IMR-90 (cell line): ENCODE data around the gene CACYBP. TPM values are rescaled to one million over a fixed set of nuclear protein-coding genes. Genes with fewer than 3 reads are reported as not detected.

ENCODE experiments used
- ATAC-seq: fragments of 200-7000 bp; cut with Tn5 transposase; 2 replicates; pipeline ENCODE4 v1.9.1; 2020; ENCODE audit warnings: low read depth, mild to moderate bottlenecking, moderate library complexity
- BruUV-seq: library from RNA; stranded (reverse); fragments of 400-500 nt; replicated peaks from 2 replicates; lab custom pipeline; 2021; lab: Mats Ljungman, UMichigan
- CTCF ChIA-PET: fragments of 300-600 bp; formaldehyde crosslinking; extraction: SDS; loops from one replicate; lab custom pipeline; 2021; ENCODE audit warnings: antibody characterized with exemption; lab: Yijun Ruan, JAX
- POLR2A ChIA-PET: fragments of 300-600 bp; sonication (Branson Sonifier 250); formaldehyde crosslinking; loops from one replicate; lab custom pipeline; 2022; ENCODE audit warnings: antibody characterized with exemption; ENCODE audit not compliant: unreplicated experiment; lab: Charles Lee
- DNase-seq: peaks from one replicate; pipeline ENCODE4 v3.0.0; 2013
- H2AFZ ChIP-seq: replicated peaks from 2 replicates; pipeline ENCODE3; 2013; ENCODE audit warnings: low read length, mild to moderate bottlenecking; ENCODE audit not compliant: poor library complexity
- H2AK5ac ChIP-seq: 2 replicates; pipeline ENCODE4 v1.6.1; 2013; ENCODE audit warnings: low read depth, low read length, inconsistent platforms
- H2AK9ac ChIP-seq: replicated peaks from 2 replicates; pipeline ENCODE3; 2013; ENCODE audit warnings: mild to moderate bottlenecking, low read depth, low read length, moderate library complexity; ENCODE audit not compliant: poor library complexity
- H2BK120ac ChIP-seq: 2 replicates; pipeline ENCODE4 v1.6.1; 2013; ENCODE audit warnings: low read depth, low read length, inconsistent platforms
- H2BK15ac ChIP-seq: 3 replicates; pipeline ENCODE4 v1.6.1; 2013; ENCODE audit warnings: low read depth, low read length, inconsistent platforms
- H2BK20ac ChIP-seq: 2 replicates; pipeline ENCODE4 v1.6.1; 2013; ENCODE audit warnings: low read depth, mild to moderate bottlenecking, inconsistent platforms, low read length, moderate library complexity
- H2BK5ac ChIP-seq: 2 replicates; pipeline ENCODE4 v1.6.1; 2013; ENCODE audit warnings: mild to moderate bottlenecking, low read depth, low read length, inconsistent platforms; ENCODE audit not compliant: poor library complexity, severe bottlenecking
- H3K14ac ChIP-seq: replicated peaks from 2 replicates; pipeline ENCODE4 v1.6.1; 2013; ENCODE audit warnings: low read depth, low read length, inconsistent platforms
- H3K18ac ChIP-seq: 2 replicates; pipeline ENCODE4 v1.6.1; 2013; ENCODE audit warnings: low read depth, low read length, control low read depth
- H3K23ac ChIP-seq: 2 replicates; pipeline ENCODE4 v1.6.1; 2013; ENCODE audit warnings: low read depth, low read length, inconsistent platforms
- H3K27ac ChIP-seq: 2 replicates; pipeline ENCODE4 v1.5.1; 2013; ENCODE audit warnings: mild to moderate bottlenecking, control low read depth, low read length; ENCODE audit not compliant: insufficient read depth
- H3K27me3 ChIP-seq: 2 replicates; pipeline ENCODE4 v1.6.1; 2013; ENCODE audit warnings: low read length; ENCODE audit not compliant: control insufficient read depth, insufficient read depth
- H3K36me3 ChIP-seq: 2 replicates; pipeline ENCODE4 v1.6.1; 2013; ENCODE audit warnings: low read length, mixed read lengths; ENCODE audit not compliant: control insufficient read depth, insufficient read depth
- H3K4ac ChIP-seq: 2 replicates; pipeline ENCODE4 v1.6.1; 2013; ENCODE audit warnings: low read depth, low read length, inconsistent platforms
- H3K4me1 ChIP-seq: 2 replicates; pipeline ENCODE4 v1.6.1; 2013; ENCODE audit warnings: low read length, mixed read lengths; ENCODE audit not compliant: control insufficient read depth, insufficient read depth
- H3K4me2 ChIP-seq: 2 replicates; pipeline ENCODE4 v1.6.1; 2013; ENCODE audit warnings: low read depth, mild to moderate bottlenecking, control low read depth, low read length, moderate library complexity
- H3K4me3 ChIP-seq: 2 replicates; pipeline ENCODE4 v1.5.1; 2013; ENCODE audit warnings: low read depth, mild to moderate bottlenecking, control low read depth, low read length, moderate library complexity; ENCODE audit not compliant: insufficient read depth
- H3K56ac ChIP-seq: 2 replicates; pipeline ENCODE4 v1.6.1; 2013; ENCODE audit warnings: low read length, inconsistent platforms; ENCODE audit not compliant: insufficient read depth; ENCODE audit errors: extremely low read depth
- H3K79me1 ChIP-seq, 2 experiments: 2 replicates each; pipeline ENCODE4 v1.6.1; 2013; ENCODE audit warnings: low read length in 2 of 2, inconsistent platforms in 1 of 2, low read depth in 1 of 2
- H3K9ac ChIP-seq: 2 replicates; pipeline ENCODE4 v1.6.1; 2013; ENCODE audit warnings: low read depth, low read length, control low read depth
- H3K9me1 ChIP-seq: 2 replicates; pipeline ENCODE4 v1.6.1; 2013; ENCODE audit warnings: low read length, inconsistent platforms; ENCODE audit not compliant: insufficient read depth
- H3K9me3 ChIP-seq: 2 replicates; pipeline ENCODE4 v1.6.1; 2013; ENCODE audit warnings: low read length; ENCODE audit not compliant: control insufficient read depth, insufficient read depth
- H4K20me1 ChIP-seq: 2 replicates; pipeline ENCODE4 v1.6.1; 2013; ENCODE audit warnings: low read length, inconsistent platforms; ENCODE audit not compliant: insufficient read depth
- H4K5ac ChIP-seq: 2 replicates; pipeline ENCODE4 v1.6.1; 2013; ENCODE audit warnings: mild to moderate bottlenecking, low read depth, low read length, control low read depth
- H4K8ac ChIP-seq, 2 experiments: 2 replicates each; pipeline ENCODE4 v1.6.1; 2013; ENCODE audit warnings: low read depth in 2 of 2, low read length in 2 of 2, control low read depth in 1 of 2, inconsistent platforms in 1 of 2
- H4K91ac ChIP-seq: 2 replicates; pipeline ENCODE4 v1.6.1; 2013; ENCODE audit warnings: low read depth, low read length, inconsistent platforms; ENCODE audit not compliant: insufficient read depth
- BHLHE40 ChIP-seq: fragments of 150-350 bp; IDR thresholded peaks from 2 replicates; pipeline ENCODE4 v1.6.1; 2016; ENCODE audit warnings: mild to moderate bottlenecking, low read depth, low read length
- CEBPB ChIP-seq: IDR thresholded peaks from 2 replicates; pipeline ENCODE4 v1.6.1; 2012; ENCODE audit warnings: low read depth, low read length, improper control_type of control experiment
- CTCF ChIP-seq: conservative IDR thresholded peaks from 2 replicates; pipeline ENCODE4 v1.5.1; 2012; ENCODE audit warnings: mild to moderate bottlenecking, low read depth, low read length, improper control_type of control experiment
- FOS ChIP-seq: fragments of 150-350 bp; IDR thresholded peaks from 2 replicates; pipeline ENCODE4 v1.6.1; 2016; ENCODE audit warnings: low read depth, low read length
- MAZ ChIP-seq: IDR thresholded peaks from 2 replicates; pipeline ENCODE4 v1.6.1; 2012; ENCODE audit warnings: low read depth, mild to moderate bottlenecking, low read length, improper control_type of control experiment, moderate library complexity, borderline replicate concordance
- NFE2L2 ChIP-seq: fragments of 150-350 bp; IDR thresholded peaks from 2 replicates; pipeline ENCODE4 v1.6.1; 2016; ENCODE audit warnings: low read depth, mild to moderate bottlenecking, low read length
- RAD21 ChIP-seq: IDR thresholded peaks from 2 replicates; pipeline ENCODE4 v1.6.1; 2012; ENCODE audit warnings: low read length, improper control_type of control experiment
- RCOR1 ChIP-seq: IDR thresholded peaks from 2 replicates; pipeline ENCODE4 v1.6.1; 2012; ENCODE audit warnings: mild to moderate bottlenecking, low read length, improper control_type of control experiment; ENCODE audit not compliant: insufficient replicate concordance
- RFX5 ChIP-seq: IDR thresholded peaks from 2 replicates; pipeline ENCODE4 v1.8.0; 2012; ENCODE audit warnings: low read depth, mild to moderate bottlenecking, low read length, moderate library complexity
- SMC3 ChIP-seq: fragments of 150-350 bp; IDR thresholded peaks from 2 replicates; pipeline ENCODE4 v1.6.1; 2016; ENCODE audit warnings: low read depth, mild to moderate bottlenecking, antibody characterized with exemption, low read length, moderate library complexity
- WGBS, 2 experiments: methylation state at CpG; one replicate each; pipeline versions ENCODE4 v1.1.5 to v1.1.7; 2013; ENCODE audit warnings: missing lambda C conversion rate in 2 of 2; ENCODE audit not compliant: insufficient read length in 1 of 2; ENCODE audit errors: extremely low coverage in 2 of 2; 5-methylcytosine and 5-hydroxymethylcytosine counted together
- dilution Hi-C: fragments of 300-500 bp; cut with HindIII; formaldehyde crosslinking; loops from one replicate; pipeline ENCODE4 v1.14.3; 2018; ENCODE audit warnings: low sequenced_read_pairs; ENCODE audit not compliant: unreplicated experiment
- in situ Hi-C: fragments of 300-500 bp; cut with MboI; formaldehyde crosslinking; loops from 3 replicates; pipeline ENCODE4 v1.14.3; 2019; ENCODE audit warnings: low sequenced_read_pairs, inconsistent platforms, mixed read lengths
- intact Hi-C: fragments of 100-400 bp; cut with micrococcal nuclease; formaldehyde crosslinking; loops from 2 replicates; pipeline ENCODE4 v1.10.0; 2022
- polyA plus RNA-seq, 3 experiments: library from polyadenylated mRNA; depleted of rRNA; stranded (reverse); fragments of >200 nt; gene quantifications; 2 replicates each; pipeline ENCODE4 v1.2.3, GENCODE V29; 2012; ENCODE audit warnings: low replicate concordance in 1 of 3
- total RNA-seq: library from RNA; depleted of rRNA; stranded (reverse); fragments of >200 nt; gene quantifications from 2 replicates; pipeline ENCODE4 v1.2.3, GENCODE V29; 2012

Gene CACYBP
- total and polyA plus RNA-seq, 2 of the 4 experiments (the other 2 are of a cell fraction): 61.8 to 62.8 TPM

- BruUV-seq: no TSS peak
- Histone ChIP-seq H3K4me1 (no peaks in the 10 kb centered on the region), H4K91ac (no peak overlapping the region), H3K4ac (no peak overlapping the region), H3K27me3 (no peaks in the 10 kb centered on the region), H3K56ac (no peak overlapping the region), H3K9me3 (no peaks in the 10 kb centered on the region), H3K4me3 (no peak overlapping the region), H2BK20ac (no peak overlapping the region), H3K9ac (no peak overlapping the region), H2AK5ac (no peak overlapping the region), H4K8ac (no peak overlapping the region), H2BK5ac (no peak overlapping the region), H2AFZ (no peak overlapping the region), H3K79me1 (no peaks in the 10 kb centered on the region), H3K18ac (no peak overlapping the region), H3K27ac (no peak overlapping the region), H3K14ac (no peak overlapping the region), H4K20me1 (no peaks in the 10 kb centered on the region), H2BK120ac (no peak overlapping the region), H4K5ac (no peak overlapping the region), H3K4me2 (no peak overlapping the region), H3K9me1 (no peaks in the 10 kb centered on the region), H2BK15ac (no peak overlapping the region), H3K36me3 (no peaks in the 10 kb centered on the region), H3K23ac (no peak overlapping the region), H2AK9ac (no peak overlapping the region)
- in situ Hi-C loops (no loop called here), intact Hi-C loops (no loop called here), dilution Hi-C loops (no loop called here)
- POLR2A ChIA-PET: no interaction called here
- CTCF ChIA-PET: interaction anchor here (0.6 kb wide), 1 partner anchor 1049 kb away, joined by 3 read pairs; no protein-coding TSS in a partner anchor
- no peak for DNase-seq
- TF ChIP-seq NFE2L2 (no peak), RCOR1 (no peak), RFX5 (no peak), FOS (no peak), BHLHE40 (no peak), CTCF (no peak), SMC3 (no peak), CEBPB (no peak), RAD21 (no peak), MAZ (no peak)
- no CpG with 5 or more reads among the region's 19 CpGs for WGBS, 2 experiments
- ATAC-seq: no peak
Observed at GRCh38 chr1:175045097-175045496, 45.4 kb downstream of the CACYBP start.
